GM19324 (cell line): ENCODE measurements around the gene IPMK.
A peak's percentile ranks its signal among the peaks of the same experiment; 100 is the strongest.
"Not testable (repeated sequence)": the region's sequence is repeated elsewhere in the genome, so short reads cannot be mapped to it uniquely, and the experiment has no call there.

Experiments
- ATAC-seq: cut with Tn5 transposase; IDR thresholded peaks from one replicate; pipeline ENCODE4 v1.9.1; 2021; ENCODE audit warnings: mild to moderate bottlenecking, moderate library complexity; ENCODE audit not compliant: unreplicated experiment, low FRiP score

Gene IPMK

DNA sequence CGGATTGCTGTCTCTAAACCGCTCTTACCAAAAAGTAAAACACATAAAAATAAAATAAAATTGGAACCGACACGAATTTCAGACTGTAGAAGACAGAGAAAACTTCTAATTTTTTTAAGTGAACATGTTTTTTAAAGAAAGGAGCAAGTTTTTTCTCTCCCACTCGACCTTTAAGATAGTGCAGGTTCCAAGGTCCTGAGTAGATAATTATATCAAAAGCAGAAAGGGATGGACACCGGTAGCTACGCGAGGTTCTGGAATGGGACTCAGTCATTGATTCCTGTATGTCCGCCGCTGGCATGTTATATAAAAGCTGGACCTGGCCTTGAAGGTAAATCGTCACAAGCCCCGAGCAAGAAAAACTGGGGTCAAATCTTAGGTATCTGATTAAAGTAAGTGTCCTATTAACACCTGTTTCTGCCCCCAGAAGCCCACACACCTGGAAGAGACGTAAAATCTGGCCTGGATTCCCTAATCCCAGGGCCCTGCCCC is 806 bp upstream of the IPMK start:
- ATAC-seq: peak; percentile 0

DNA sequence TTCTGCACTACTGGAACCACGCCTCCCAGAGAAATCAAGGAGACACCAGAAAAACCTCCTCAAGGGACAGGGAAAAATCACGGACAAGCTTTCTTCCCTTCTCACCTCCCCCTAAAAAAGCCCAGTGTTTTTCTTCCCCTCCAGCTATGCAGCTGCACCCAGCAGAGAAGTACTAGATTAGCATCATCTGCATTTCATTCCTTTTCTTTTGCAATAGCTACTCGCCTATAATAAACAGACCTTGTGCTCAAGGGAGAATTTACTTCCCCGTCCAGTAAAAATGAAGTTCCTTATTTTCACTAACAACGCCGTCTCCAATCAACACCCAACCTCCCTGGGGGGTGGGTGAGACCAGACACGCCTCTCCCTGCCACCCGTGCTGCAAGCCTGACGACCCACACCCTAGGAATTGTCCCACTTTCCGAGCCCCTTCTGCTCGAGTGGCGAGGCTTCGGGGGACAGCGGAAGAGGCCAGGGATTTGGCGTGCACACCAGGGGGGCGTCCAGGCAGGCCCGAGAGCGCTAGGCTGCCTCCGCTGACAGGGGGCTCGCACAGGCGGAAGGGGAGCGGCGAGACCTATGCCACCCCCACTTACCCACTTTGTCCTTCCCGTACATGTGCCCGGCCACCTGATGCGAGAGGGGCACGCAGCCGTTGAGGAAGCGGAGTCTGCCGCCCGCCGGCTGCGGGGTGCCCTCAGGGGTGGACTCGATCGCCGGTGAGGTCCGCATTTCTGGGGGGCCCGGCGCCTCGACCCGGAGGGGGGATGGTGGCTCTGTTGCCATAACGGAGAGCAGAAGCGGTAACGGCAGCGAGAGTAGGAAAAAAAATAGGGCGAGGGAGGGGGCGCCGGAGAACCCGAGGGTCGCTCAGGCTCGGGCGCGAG is 625 bp downstream of the IPMK start:
- peak; percentile 20 for ATAC-seq

DNA sequence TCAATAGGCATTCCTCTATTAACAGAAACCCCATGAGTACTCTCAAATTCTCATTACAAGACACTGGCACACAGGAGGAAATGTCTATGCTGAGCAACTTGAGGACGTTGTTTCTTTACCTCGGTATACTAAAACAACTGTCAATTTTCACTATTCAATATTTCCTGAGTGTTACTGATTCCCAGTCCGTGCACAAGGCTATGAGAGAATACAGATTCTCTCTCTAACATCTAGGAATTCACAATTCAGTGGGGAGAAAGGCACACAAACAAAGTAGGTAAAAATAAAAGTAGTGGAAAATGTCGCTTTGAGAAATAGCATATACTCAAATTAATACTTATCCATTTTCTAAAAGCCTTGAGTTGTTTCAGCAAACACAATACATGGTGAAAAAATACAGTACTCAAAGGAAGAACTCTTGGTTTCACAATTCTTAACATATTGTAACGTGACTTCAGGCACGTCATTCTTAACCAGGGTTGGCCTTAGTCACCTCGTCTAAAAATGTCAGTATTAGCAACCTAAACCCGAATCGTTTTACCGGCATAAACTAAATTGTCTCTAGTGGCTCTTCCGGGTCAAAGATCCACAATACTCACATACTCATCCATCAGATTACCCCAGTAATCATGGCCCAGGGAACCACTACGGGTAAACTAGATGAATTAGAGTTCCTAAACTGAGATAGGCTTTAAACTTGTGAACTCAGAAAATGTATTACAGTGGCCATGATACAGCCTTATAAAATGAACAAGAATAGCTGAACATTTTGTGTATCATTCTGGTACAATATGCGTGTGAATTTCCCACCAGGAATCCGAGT is 1.5 kb downstream of the IPMK start:
- ATAC-seq: no peak

DNA sequence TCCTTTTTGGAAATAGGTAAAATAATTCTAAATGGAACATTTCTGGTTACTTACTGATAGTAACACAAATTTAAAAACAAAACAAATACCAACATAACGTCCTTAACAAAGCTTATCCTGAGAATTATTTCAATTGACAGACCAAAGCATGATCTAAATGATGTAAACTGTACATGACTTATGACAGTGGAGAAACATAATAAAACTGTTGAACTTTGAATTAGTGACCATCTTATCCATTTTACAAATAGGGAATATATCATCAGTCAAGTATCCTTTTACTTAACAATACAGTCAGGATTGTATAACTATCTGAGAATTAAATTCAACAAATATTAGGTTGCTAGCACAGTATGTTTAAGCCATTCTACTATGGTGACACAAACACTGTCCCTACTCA is 2.4 kb downstream of the IPMK start:
- no peak for ATAC-seq

DNA sequence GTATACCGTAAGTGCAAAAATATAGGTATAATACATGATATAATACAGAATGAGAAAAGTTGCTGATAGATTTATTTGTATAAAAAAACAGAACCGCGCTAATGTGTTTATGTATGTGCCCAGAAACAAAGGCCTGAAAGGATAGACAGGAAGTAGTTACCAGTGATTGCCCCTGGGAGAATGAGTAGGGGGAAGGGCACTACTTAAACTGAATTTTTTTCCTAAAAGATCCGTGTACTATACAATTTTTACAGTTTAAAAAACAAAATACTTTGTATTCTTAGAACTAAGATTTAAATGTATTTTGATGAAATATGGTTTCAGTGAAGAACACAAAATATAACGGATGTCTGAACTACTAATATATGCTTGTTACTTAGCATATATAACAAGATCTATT is 2.9 kb downstream of the IPMK start:
- no peak for ATAC-seq

DNA sequence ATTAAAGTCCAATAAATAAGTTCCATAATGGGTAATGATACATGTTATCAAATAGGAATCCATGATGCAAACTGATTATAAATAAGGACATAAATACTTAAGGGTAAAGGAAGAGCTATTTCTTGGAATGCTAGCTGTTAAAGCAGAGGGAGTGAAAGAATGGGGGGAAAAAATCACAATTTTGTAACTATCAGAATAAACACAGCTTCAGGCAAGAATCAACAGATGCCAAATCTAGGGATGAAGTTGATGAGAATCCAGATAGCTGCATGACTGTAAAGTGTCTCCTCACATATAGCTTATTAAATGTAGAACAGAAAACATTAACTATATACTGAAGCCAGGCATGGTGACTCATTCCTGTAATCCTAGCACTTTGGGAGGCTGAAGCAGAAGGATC is 4.9 kb downstream of the IPMK start:
- no peak for ATAC-seq

DNA sequence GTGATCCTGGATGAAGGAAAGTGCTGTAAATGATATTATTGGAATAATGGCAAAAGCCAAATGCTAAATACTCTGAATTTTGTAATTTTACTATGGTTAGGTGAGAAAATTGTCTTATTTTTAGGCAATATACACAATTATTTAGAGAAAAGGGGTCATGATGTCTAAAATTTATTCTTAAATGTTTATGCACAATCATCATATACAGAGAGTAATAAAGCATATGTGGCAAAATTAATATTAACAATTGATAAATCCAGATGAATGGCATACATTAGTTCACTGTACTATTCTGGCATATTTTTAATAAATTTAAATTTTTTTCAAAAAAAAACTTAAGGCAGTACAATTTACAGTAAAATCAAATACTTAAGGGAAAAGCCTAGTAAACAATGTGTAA is 7.4 kb downstream of the IPMK start:
- no peak for ATAC-seq

DNA sequence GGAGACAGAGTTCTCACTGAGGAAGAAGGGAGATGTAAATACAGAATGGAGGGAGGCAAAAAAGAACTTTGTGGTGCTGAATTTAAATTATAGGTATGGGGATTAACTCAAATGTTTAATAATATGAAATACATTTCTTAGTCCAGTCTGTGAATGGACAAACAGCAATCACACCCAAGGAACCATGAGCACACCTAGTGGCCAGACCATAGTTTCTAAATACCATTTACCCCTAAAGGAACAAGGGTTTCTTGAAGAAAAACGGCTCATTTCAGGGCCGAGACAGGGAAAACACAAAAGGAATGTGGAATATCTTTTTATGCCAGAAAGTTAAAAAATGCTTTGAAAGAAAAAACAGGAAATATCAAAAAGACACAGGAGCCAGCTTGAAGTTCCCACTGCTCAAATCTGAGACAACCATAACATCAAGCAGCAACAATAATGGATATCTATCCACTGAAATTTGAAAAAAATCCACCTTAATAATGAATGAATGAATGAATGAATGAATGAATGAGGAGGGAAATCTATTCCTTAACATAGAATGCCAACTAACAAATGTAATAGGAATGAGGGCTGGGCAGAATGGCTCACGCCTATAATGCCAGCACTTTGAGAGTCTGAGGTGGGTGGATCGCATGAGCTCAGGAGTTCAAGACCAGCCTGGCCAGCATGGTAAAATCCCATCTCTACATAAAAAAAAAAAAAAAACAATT is 8.6 kb downstream of the IPMK start:
- ATAC-seq: no peak

DNA sequence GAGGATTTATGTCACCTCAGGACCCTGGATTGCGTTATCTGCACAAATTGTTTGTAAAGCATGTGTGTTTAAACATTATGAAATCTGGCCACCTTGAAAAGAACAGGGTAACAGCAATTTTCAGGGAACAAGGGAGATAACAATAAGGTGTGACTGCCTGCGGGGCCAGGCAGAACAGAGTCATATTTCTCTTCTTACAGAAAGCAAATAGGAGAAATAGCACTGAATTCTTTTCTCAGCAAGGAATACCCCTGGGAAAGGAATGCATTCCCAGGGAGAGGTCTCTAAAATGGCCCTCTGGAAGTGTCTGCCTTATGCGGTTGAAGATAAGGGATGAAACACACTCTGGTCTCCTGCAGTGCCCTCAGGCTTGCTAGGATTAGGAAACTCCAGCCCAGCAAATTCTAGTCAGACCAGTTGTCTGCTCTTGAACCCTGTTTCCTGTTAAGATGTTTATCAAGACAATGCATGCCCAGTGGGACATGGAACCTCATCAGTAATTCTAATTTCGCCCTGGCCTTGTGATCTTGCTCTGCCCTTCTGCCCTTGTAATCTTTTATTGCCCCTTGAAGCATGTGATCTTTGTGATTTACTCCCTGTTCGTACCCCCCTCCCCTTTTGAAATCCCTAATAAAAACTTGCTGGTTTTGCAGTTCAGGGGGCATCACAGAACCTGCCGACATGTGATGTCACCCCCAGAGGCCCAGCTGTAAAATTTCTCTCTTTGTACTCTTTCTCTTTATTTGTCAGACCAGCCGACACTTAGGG is 11.5 kb downstream of the IPMK start:
- ATAC-seq: not testable (repeated sequence)

DNA sequence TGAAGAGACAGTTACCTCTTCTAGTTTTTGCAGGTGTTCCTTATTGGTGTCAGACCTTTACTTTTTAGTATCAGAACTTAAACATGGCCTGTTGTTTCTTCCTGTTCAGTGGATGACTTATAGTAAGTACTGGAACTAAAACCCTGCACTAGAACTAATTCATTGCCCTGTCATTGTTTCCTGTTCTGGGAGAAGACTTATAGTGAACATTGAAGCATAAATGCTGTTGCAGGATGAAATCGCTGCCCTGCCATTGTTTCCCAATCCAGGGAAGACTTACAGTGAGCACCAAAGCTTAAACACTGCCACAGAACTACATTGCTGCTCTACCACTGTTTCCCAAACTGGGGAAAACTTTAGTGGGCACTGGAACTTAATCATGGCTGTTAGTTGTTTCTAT is 13.1 kb downstream of the IPMK start:
- no peak for ATAC-seq

DNA sequence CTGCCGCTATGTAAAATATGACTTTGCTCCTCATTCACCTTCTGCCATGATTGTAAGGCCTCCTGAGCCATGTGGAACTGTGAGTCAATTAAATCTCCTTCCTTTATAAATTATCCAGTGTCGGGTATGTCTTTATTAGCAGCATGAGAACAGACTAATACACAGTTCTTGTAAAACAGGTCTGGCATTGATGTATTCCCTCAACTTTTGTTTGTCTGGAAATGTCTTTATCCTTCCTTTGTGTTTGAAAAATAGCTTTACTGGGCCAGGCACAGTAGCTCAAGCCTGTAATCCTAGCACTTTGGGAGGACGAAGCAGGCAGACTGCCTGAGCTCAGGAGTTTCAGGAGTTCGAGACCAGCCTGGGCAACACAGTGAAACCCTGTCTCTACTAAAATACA is 14.5 kb downstream of the IPMK start:
- no peak for ATAC-seq

DNA sequence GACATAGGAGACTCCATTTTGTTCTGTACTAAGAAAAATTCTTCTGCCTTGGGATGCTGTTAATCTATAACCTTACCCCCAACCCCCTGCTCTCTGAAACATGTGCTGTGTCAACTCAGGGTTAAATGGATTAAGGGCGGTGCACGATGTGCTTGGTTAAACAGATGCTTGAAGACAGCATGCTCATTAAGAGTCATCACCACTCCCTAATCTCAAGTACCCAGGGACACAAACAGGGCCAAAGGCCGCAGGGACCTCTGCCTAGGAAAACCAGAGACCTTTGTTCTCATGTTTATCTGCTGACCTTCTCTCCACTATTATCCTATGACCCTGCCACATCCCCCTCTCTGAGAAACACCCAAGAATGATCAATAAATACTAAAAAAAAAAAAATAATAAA is 23.0 kb downstream of the IPMK start:
- ATAC-seq: not testable (repeated sequence)

DNA sequence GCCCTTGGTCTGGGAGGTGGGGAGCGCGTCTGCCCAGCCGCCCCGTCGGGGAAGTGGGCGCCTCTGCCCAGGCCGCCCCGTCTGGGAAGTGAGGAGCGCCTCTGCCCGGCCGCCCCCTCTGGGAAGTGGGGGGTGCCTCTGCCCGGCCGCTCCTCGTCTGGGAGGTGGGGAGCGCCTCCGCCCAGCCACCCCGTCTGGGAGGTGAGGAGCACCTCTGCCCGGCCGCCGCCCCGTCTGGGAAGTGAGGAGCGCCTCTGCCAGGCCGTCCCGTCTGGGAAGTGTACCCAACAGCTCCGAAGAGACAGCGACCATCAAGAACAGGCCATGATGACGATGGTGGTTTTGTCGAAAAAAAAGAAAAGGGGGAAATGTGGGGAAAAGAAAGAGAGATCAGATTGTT is 23.5 kb downstream of the IPMK start:
- not testable (repeated sequence) for ATAC-seq

DNA sequence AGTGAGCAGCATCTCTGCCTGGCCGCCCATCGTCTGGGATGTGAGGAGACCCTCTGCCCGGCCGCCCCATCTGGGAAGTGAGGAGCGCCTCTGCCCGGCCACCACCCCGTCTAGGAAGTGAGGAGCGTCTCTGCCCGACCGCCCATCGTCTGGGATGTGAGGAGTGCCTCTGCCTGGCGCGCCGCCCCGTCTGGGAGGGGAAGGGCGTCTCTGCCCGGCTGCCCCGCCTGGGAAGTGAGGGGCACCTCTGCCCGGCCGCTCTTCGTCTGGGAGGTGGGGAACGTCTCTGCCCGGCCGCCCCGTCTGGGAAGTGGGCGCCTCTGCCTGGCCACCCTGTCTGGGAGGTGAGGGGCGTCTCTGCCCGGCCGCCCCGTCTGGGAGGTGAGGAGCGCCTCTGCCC is 23.9 kb downstream of the IPMK start:
- not testable (repeated sequence) for ATAC-seq

DNA sequence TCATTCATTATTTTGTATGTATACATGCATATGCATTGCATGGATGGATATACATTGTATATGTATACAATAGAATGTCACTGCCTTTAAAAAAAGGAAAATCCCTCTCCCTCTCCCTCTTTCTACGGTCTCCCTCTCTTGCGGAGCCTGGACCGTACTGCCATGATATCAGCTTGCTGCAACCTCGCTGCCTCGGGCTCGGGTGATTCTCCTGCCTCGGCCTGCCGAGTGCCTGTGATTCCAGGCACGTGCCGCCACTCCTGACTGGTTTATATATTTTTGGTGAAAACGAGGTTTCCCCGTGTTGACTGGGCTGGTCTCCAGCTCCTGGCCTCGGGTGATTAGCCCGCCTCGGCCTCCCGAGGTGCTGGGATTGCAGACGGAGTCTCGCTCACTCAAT is 24.4 kb downstream of the IPMK start:
- no peak for ATAC-seq

DNA sequence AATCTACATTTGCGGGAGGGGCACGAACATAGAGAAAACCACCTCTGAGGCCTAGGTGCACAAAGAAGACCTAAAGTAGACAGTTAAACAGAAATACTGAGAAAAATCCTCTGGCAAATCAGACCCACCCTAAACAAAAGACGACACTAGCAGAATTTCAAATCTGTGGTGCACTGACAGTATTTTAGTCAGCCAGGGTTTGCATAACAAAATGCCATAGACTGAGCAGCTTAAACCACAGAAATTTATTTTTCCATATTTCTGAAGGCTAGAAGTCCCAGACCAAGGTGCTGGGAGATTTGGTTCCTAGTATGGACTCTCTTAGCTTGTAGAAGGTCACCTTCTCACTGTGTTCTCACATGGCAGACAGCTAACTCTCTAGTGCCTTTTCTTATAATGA is 26.3 kb downstream of the IPMK start:
- no peak for ATAC-seq

DNA sequence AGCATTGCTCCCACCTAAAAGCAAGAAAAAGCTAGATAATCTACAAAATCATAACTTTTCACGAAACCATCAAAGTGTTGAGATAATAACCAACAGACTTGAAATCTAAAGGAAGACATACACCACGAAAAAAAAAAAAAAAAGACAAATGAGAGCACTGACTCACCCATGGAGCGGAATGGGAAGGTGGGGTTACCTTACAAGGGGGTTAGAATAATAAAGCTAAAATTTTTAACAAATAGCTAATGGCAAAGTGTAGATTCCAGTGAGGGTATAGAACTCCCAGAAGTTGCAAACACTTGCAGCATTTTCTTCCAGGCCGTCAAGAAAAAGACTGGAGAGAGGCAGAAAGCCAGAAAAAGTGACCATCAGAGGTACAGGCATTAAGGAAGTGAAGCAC is 27.2 kb downstream of the IPMK start:
- no peak for ATAC-seq

DNA sequence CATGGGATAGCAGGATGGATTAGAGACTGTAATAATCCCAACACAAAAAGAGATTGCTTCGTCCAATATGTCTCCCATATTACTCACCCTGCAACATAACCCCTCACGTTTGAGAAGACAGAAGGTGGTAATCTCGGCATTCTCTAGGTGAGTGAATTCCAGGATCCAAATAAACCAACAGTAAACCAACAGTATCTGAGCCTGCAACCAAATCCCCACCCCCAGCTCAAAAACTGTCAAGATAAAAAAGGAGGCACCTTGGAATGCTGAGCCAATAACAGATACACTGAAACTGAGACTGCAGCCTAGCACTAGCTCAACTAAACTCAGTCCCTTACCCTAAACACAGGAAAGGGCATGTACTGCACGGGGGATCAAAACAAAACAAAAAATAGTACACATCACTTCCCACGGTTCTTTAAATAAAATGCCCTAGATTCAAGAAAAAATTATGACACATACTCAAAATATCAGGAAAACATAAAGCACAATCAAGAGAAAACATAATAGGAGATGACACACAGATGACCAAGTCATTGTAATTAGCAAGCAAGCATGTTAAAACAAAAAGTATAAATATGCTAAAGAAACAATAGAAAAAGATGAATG is 28.0 kb downstream of the IPMK start:
- ATAC-seq: no peak

DNA sequence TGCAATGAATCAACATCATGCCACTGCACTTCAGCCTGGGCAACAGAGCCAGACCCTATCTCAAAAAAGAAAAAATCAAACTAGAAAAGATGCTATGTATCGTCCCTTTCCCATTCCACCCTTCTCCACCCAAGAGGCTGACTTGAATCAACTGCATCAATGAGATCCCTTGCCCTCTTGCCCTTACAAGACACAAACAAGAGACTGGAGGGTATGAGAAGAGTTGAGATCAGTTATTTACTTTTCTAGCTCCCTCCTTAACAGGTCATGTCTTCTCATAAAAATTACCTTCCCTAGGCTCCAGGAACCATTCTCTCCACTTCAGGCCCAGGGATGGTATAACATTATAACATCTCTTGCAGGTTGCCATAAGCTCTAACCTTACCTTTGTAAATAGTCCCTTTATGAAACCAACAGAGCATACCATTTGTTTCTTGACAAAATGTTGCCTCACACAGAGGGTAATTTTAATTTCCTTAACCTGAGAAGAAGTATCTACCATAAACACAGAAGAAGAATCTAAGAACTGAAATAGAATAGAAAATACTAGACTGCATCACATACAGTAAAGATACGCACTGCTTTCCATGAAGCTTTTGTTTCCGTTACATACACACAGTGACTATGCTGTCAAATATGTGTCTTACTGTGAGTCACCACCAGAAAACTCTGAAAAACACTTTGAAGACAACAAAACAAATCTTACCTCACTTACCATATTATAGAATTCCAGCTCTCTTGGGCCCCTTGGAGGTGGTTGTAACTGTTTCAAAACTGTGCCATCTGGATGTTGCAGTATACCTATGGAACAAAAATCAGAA is 30.5 kb downstream of the IPMK start:
- no peak for ATAC-seq
